Liver (tissue), 3 donors: Measurements from ENCODE around the gene ANKRD44.

Source experiments
- RAD21 ChIP-seq, 2 donors: IDR thresholded peaks; 2 replicates each; pipeline ENCODE4 v1.6.1; 2016; ENCODE audit warnings: antibody characterized with exemption in 2 of 2, mild to moderate bottlenecking in 2 of 2
- REST ChIP-seq: IDR thresholded peaks from 2 replicates; pipeline ENCODE4 v1.6.1; 2016; ENCODE audit warnings: antibody characterized with exemption, mild to moderate bottlenecking
- TF ChIP-seq, protein P1 (sequence below): IDR thresholded peaks from 2 replicates; pipeline ENCODE4 v1.6.1; 2016; ENCODE audit warnings: antibody characterized with exemption
- TF ChIP-seq, protein P2 (sequence below): fragments of 150-350 bp; IDR thresholded peaks from 2 replicates; pipeline ENCODE4 v1.5.1; 2017; ENCODE audit warnings: improper control_type of control experiment, low read depth, low read length; ENCODE audit not compliant: missing input control
- donor health status: healthy.
- donor health status: healthy.

DNA sequence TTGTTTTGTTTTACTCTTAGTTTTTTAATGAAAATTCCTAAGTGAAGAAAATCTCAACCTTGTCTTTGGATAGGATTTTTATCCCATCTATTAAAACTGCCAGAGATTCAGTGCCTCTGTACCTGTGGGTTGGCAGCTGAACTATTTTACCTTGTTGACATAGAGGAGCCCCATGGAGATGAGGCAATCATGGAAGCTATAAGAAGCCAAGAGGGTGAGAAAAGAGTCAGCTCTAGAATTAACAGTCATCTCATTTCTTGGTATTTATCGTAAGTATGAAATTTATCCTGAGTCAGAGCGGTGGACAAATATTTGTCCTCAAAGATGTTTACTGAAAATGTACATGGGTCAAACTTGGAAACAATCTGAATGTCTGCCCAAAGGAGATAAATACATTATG, 348.3 kb downstream of the ANKRD44 start:
- no peak for TF ChIP-seq REST
- TF ChIP-seq, protein P1, sequence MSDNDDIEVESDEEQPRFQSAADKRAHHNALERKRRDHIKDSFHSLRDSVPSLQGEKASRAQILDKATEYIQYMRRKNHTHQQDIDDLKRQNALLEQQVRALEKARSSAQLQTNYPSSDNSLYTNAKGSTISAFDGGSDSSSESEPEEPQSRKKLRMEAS = no peak
- TF ChIP-seq RAD21 (IDR thresholded peaks at IDR 0.05) = no peak
- TF ChIP-seq, protein P2, sequence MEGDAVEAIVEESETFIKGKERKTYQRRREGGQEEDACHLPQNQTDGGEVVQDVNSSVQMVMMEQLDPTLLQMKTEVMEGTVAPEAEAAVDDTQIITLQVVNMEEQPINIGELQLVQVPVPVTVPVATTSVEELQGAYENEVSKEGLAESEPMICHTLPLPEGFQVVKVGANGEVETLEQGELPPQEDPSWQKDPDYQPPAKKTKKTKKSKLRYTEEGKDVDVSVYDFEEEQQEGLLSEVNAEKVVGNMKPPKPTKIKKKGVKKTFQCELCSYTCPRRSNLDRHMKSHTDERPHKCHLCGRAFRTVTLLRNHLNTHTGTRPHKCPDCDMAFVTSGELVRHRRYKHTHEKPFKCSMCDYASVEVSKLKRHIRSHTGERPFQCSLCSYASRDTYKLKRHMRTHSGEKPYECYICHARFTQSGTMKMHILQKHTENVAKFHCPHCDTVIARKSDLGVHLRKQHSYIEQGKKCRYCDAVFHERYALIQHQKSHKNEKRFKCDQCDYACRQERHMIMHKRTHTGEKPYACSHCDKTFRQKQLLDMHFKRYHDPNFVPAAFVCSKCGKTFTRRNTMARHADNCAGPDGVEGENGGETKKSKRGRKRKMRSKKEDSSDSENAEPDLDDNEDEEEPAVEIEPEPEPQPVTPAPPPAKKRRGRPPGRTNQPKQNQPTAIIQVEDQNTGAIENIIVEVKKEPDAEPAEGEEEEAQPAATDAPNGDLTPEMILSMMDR = no peak
